ENCODE data around the gene GRM4.

Gene GRM4

DNA sequence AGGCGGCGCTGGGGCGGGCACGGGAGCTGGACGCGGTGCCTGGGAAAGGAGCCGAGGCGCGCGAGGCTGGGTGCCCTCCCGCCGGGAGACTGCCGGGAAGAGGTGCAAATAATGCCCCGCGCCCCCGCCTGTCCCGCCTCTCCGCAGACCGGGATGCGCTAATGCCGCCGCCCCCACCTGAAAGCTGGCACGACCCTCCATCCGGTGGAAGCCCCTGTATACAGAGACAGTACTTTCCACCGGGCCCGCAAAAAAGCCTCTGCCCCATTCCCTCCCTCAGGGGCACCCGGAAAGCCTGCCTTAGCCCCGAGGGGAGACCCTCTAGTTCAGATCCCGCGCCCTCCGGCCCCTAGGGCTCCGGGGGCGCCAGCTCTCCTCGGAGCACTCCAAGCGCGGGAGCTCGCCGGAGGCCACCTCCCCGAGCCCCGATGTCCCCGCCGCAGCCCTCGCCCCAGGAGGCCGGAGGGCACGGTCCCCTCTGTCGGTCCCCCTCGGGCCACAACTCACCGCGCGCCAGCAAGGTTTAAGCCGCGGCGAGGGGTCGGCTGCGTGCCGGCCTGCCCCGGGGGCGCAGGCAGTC, 1.2 kb downstream of the GRM4 start:
- peak overlapping the region; percentile 58 for H3K27ac ChIP-seq
- TF ChIP-seq, protein P1, sequence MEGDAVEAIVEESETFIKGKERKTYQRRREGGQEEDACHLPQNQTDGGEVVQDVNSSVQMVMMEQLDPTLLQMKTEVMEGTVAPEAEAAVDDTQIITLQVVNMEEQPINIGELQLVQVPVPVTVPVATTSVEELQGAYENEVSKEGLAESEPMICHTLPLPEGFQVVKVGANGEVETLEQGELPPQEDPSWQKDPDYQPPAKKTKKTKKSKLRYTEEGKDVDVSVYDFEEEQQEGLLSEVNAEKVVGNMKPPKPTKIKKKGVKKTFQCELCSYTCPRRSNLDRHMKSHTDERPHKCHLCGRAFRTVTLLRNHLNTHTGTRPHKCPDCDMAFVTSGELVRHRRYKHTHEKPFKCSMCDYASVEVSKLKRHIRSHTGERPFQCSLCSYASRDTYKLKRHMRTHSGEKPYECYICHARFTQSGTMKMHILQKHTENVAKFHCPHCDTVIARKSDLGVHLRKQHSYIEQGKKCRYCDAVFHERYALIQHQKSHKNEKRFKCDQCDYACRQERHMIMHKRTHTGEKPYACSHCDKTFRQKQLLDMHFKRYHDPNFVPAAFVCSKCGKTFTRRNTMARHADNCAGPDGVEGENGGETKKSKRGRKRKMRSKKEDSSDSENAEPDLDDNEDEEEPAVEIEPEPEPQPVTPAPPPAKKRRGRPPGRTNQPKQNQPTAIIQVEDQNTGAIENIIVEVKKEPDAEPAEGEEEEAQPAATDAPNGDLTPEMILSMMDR (conservative IDR thresholded peaks at IDR 0.05) = no peak

DNA sequence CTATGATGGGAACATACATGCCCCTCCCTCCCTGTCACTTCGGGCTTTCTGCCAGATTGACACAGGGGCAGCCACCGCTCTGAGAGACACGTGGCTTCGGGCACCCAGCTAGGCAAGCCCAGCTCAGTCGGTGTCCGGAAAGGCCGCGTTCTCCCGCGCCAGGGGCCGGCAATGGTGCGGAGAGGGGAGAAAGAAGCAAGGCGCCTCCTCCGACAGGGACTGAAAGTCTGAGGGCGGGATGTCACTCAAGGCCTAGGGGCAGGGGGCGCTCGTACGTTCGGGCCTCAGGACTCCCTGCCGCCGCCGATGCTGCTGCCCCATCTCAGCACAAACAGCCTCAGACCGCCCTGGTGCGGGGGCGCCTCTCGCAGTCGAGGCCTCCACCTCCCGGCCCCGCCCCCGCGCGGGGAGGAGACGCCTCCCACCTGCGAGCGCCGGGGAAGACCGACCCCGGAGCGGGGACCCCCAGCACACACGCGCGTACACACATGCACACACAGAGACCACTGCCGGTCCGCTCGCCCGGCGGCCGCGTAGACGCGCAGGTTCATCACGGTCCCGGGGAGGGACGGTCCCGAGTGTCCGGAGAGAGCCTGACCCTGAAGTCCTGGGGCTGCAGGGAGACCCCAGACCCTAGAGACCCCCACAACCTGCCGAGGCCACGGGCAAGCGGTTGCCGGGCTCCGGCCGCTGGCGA, 1.9 kb downstream of the GRM4 start:
- TF ChIP-seq, protein P1 (conservative IDR thresholded peaks at IDR 0.05) = peak; percentile 81
- peak overlapping the region; percentile 58; the same call in 1 of the 2 replicates for H3K27ac ChIP-seq

DNA sequence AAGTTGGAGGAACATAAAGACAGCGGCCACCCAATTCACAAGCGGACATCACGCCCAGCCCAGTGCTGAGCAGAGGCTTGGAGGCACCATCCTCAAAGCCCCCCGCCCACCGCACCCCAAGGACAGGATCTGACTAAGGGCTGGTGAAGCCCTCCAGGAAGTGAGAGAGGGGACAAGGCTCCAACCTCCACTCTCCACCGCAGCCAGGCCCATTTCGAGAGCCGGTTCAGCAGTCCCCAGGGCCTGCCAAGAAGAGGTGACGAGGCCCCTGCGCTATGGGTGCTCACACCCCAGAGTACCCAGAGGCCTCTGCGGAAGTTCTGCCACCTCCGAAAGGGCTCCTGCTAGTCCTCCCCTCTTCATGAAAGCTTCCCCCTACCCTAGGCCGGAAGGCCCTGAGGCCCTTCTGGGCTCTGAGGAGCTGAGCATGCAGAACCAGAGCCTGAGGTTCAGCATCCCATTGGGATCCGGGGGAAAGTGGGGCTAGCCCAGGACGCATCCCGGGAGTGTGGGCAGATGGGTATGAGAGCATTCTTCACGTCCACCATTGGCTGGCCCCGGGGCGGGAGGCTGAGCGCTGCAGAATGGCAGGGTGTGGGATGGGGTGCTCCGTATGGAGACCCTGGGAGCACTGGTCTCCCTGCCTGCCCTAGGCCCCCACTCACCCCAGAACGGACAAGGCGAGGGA, 2.5 kb downstream of the GRM4 start:
- TF ChIP-seq, protein P1 (conservative IDR thresholded peaks at IDR 0.05) = no peak
- peak overlapping the region; percentile 58; the same call in 1 of the 2 replicates for H3K27ac ChIP-seq

DNA sequence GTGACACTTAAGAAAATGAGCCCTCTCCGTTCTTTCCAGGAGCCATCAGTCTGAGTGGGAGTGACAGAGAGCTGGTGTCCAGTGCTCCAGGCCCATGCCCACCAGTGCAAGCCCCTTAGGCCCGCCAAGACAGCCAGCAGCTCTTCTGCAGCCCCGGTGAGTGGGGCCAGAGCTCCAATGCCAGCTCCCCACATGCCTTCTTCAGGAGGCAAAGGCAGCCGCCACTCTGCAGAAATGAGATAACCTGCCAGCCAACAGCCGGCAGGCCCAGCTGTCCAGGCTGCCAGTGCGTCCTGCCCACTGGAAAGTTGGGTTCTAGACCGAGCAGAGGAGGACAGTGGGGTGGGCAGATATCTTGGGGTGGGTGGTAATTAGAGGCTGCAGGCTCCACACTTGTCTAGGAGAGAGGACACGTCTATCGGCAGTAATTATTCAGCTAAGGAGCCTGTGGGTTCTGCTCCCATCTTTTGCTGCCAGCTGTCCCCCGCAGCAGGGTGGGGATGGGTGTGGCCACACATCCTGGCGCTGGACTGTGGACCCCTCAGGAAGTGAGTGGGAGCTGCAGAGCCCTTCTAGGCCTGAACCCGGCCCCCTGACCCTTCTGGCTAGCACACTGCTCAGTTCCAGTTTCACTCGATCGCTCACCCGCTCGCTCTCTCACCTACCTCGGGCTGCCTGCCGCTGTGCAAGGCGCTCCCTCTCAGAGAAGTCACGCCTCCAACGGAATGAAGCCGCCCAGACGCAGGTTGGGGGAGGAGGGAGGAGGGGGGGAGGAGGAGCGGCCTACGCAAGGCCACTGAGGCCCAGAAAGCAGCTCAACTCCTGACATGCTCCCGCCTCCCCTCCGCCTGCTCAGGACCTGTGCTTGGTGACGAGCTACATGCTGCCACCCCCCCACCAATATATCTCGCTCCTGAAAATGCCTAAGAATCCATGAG, 3.6 kb downstream of the GRM4 start:
- no peak overlapping the region for H3K27ac ChIP-seq
- TF ChIP-seq, protein P1 (conservative IDR thresholded peaks at IDR 0.05) = no peak

DNA sequence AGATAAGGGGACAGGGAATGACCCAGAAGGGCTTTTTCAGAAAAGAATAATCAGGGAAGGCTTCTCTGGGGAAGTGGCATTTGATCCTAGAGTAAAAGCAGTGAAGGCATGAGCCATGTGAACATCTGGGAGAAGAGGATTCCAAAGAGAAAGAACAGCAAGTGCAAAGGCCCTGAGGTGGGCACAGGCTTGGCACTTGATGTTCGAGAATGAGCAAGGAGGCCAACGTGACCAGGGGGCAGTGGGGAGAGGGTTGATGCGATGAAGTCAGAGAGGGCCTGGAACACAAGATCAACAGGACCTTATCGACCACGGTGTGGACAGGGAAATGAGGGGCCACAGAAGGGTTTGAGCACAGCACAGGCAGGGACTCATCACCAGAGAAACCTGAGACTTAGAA, 5.8 kb downstream of the GRM4 start:
- TF ChIP-seq, protein P1 (conservative IDR thresholded peaks at IDR 0.05) = no peak
- H3K27ac ChIP-seq = no peak overlapping the region

DNA sequence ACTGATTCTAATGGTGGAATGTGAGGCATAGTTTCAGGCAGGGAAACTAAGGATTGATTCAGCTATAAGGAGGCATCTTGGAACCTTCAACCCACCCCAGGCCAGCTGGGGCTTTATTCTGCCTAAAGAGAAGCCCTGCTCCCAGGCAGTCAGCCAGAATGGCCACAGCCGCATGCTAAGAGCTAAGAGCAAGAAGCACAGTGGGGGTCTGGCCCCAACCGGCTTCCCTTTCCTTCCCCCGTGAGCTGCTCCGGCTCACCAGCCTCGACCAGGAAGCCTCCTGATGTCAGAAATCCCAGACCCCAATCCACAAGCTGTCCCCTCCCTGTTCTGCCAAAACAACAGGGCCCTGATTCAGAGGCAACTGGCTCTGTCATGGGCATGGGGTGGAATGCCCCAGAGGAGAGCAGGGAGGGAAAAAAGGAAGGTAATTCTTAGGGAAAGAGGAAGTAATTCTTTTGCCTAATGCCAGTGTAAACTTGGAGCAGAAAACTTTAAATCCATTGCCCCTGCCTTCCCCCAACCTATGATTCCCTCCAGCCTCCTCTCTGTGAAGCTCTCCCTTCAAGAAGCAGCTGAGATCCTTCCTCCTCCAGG, 6.9 kb downstream of the GRM4 start:
- TF ChIP-seq, protein P1 (conservative IDR thresholded peaks at IDR 0.05) = no peak
- H3K27ac ChIP-seq = no peak overlapping the region
